Stimulated activated CD8-positive, alpha-beta memory T cell treated with anti-CD3 and anti-CD28 coated beads, Interleukin-2, amount 100 ng/mL, for 48 hours (primary cell): ENCODE data around the gene SFR1.

ENCODE experiments used
- DNase-seq, 2 donors: peaks; one replicate each; pipeline ENCODE4 v3.0.0-alpha.2; 2020; ENCODE audit warnings: low read depth in 2 of 2

The SFR1 gene

GRCh38 chr10:104104926-104105325 lies 17.0 kb upstream of the SFR1 start:
- DNase-seq: no peak

- DNase-seq: no peak
These were observed 11.9 kb upstream of the SFR1 start for GRCh38 chr10:104109908-104110662.

- no peak for DNase-seq
These were observed 8.5 kb upstream of the SFR1 start for GRCh38 chr10:104113376-104113956.

- no peak for DNase-seq
These were observed 4.1 kb upstream of the SFR1 start for GRCh38 chr10:104117839-104118323.

GRCh38 chr10:104119996-104120395 lies 2.0 kb upstream of the SFR1 start:
- no peak for DNase-seq

- DNase-seq: no peak
These were observed 1.5 kb upstream of the SFR1 start for GRCh38 chr10:104120512-104120902.

DNA sequence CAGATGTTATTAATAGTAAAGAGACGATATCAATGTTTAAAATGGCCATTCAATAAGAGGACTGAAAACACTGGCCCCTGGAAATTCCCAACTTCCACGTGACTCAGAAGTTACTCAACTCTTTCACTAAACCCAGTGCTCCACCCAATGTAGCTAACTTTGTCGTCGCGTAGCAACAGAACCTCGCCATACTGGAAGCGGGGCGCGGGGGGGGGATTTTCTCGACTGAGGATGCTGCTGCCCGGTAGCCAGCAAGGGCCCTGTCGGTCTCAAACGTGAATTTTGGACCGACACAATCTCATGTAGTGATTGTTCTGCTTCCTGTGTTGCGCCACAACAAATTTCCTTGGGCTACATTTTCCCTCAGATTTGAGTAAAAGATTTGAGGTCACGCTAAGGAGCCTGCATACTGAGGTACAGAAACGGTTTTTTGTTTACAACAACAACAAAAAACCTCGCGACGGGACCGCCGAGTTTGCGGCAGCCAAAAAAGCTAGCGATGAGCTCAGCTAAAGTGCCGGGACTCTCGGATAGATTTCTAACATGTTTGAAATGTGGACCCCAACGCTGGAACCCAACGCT lies 977 bp upstream of the SFR1 start:
- DNase-seq: peak; percentile 60 to 71

- no peak for DNase-seq
These were observed 495 bp downstream of the SFR1 start for GRCh38 chr10:104122225-104123107.

DNA sequence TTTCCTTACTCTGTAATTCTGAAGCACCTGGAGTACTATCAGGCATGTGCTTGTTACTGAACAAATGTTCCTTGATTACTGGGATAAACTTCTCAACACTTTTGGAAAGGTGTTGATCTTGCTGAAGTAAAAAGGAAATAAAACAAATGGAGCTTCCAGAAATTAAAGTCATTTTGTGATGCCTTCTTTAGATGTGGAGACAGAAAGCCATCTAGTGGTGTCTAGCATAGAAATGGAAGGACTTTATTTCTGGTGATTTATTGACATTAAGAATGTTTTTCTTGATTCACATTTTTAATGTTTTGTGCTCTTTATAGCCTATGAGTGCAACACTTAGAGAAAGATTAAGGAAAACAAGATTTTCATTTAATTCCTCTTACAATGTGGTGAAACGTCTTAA lies 1.4 kb downstream of the SFR1 start:
- no peak for DNase-seq

DNA sequence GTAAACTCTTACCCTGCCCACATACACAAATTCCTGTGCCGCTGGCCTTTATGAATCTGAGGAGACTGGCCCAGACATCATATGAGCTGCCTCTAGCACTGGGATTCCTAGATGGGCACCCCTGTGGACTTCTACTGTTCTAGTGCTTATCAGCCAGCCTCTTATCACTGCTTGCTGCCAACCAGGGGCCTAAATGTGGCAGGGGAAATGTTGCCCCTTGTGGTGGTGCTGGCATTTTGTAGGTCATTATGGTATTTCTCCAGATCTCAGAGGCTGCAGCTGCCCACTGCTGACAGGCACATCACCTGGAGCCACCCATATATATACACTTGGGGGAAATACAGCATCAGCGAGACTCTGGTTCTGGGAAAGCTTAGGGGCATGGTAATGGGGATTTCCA lies 5.4 kb downstream of the SFR1 start:
- DNase-seq: no peak

GRCh38 chr10:104128214-104128613 lies 6.2 kb downstream of the SFR1 start:
- DNase-seq: no peak

- DNase-seq: no peak
These were observed 8.1 kb downstream of the SFR1 start for GRCh38 chr10:104130041-104130440.

GRCh38 chr10:104138131-104138530 lies 16.2 kb downstream of the SFR1 start:
- DNase-seq: no peak

GRCh38 chr10:104139221-104139620 lies 17.2 kb downstream of the SFR1 start:
- DNase-seq: no peak

DNA sequence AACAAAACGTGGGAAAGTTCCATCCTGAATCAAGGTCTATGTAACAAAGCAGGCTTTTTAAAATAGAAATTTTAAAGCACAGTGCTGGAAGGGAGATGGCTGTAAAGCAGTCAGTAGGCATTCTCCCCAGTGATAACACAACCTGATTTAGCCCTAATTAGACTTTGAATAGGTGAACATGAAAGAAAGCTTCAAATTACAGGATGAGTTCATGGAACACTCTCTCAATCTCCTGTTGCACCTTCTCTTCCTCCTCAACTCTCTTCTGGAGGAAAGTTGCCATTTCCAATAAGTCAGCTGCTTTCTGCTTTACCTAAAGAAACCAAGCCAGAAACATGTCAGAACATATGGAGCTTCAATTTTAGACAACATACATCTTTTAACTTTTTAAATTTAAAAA lies 20.1 kb downstream of the SFR1 start:
- DNase-seq: no peak

DNA sequence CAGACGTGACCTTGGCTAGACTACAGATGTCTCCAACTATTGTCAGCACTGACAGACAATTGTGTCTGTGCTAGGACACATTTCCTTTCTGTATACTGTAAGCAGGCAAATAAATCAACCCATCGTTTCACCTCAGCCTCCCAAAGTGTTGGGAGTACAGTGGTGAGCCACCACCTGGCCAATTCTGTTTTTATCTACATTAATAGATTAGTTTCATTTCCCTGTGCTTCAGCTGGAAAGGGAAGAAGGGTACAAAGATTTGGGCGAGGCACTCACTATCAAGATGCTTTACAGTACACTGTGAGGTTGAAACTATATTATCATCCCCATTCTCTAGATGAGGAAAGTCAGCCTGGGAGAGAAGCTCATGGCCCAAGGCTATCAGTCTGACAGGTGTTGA lies 21.9 kb downstream of the SFR1 start:
- DNase-seq: no peak

DNA sequence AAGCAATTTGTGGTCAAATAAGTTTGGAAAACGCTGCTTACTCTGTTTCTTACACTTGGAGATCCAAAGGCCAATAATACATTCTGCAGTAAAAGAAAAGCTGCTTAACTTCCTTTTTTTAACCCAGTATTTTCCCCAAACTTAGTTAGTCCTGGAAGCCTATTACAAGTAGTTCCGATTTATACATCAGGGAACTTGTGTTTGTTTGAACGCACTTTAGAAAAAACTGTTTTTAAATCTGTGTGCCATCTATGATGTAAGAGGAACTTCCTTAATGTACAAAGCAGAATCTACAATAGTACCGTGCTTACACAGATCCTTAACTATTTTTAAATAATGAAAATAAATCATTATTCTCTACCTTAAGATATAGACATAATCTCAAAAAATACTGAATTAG lies 23.0 kb downstream of the SFR1 start:
- DNase-seq: no peak

GRCh38 chr10:104146882-104147281 lies 24.9 kb downstream of the SFR1 start:
- no peak for DNase-seq

DNA sequence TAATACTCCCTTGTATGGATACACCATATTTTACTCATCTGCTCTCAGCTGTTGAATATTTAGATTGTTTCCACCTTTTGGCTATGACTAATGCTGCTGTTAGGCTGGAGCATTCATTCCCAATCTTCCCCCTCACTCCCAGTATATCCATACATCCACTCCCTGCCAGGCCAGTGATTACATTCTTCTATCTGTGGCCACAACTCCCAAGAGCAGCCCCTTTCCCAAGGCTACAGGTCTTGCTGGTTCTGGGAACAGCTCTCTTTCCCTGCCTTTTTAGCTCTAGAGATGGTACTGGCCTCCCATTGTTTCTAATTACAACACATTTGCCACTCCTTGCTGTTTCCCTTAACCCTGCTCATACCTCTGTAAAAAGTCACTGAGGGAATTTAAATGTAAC lies 28.2 kb downstream of the SFR1 start:
- no peak for DNase-seq

GRCh38 chr10:104151737-104152136 lies 29.8 kb downstream of the SFR1 start:
- DNase-seq: no peak

GRCh38 chr10:104155591-104155990 lies 33.6 kb downstream of the SFR1 start:
- no peak for DNase-seq

- no peak for DNase-seq
These were observed 48.8 kb downstream of the SFR1 start for GRCh38 chr10:104170610-104171254.
